IPS DF 6.9 (cell line): Measurements from ENCODE around the gene SUPT3H.

Experiments
- DNase-seq: peaks from one replicate; pipeline ENCODE4 v3.0.0-alpha.2; 2013; ENCODE audit warnings: low read depth, low spot score
- H3K27ac ChIP-seq: one replicate; pipeline ENCODE4 v1.5.1; 2013; ENCODE audit warnings: low read length, control low read depth
- H3K27me3 ChIP-seq: 2 replicates; pipeline ENCODE4 v1.6.1; 2013; ENCODE audit warnings: mild to moderate bottlenecking, low read length; ENCODE audit not compliant: control insufficient read depth, insufficient read depth
- H3K36me3 ChIP-seq: 2 replicates; pipeline ENCODE4 v1.6.1; 2013; ENCODE audit warnings: low read length; ENCODE audit not compliant: control insufficient read depth, insufficient read depth
- H3K4me1 ChIP-seq: 2 replicates; pipeline ENCODE4 v1.6.1; 2013; ENCODE audit warnings: low read length; ENCODE audit not compliant: control insufficient read depth, insufficient read depth
- H3K4me3 ChIP-seq: 2 replicates; pipeline ENCODE4 v1.5.1; 2013; ENCODE audit warnings: mild to moderate bottlenecking, low read length
- H3K9me3 ChIP-seq: 2 replicates; pipeline ENCODE4 v1.6.1; 2013; ENCODE audit warnings: low read length, inconsistent platforms; ENCODE audit not compliant: control insufficient read depth, insufficient read depth
- WGBS: extraction: QIAGEN DNeasy Blood & Tissue Kit; methylation state at CpG from one replicate; pipeline ENCODE4 v1.1.7; 2013; ENCODE audit warnings: mixed read lengths, missing lambda C conversion rate; ENCODE audit not compliant: insufficient read length, insufficient coverage; 5-methylcytosine and 5-hydroxymethylcytosine counted together

Gene SUPT3H

DNA sequence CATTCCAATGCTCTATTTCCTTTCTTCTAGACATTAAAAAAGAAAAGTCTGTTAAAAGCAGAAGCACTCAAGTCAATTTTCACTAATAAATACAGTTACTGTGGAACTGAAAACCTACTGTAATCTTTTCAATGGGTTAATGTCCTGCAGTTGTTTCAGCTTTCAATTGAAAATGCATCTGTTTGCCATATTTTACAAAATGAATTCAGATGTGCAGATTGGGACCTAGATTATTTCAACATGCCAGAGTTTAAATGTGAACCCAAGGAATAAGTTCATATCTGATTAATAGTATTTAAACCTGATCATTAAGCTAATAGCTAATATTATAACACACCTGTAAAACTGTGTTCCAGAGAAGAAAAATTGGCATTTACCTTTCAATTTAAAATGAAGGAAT lies 9.7 kb downstream of the SUPT3H start:
- no peak for DNase-seq
- no peaks in the 10 kb centered on the region for H3K27me3 ChIP-seq
- H3K27ac ChIP-seq = no peak overlapping the region
- H3K4me3 ChIP-seq = no peak overlapping the region
- no peaks in the 10 kb centered on the region for H3K36me3 ChIP-seq
- H3K4me1 ChIP-seq = no peaks in the 10 kb centered on the region
- H3K9me3 ChIP-seq = no peaks in the 10 kb centered on the region

DNA sequence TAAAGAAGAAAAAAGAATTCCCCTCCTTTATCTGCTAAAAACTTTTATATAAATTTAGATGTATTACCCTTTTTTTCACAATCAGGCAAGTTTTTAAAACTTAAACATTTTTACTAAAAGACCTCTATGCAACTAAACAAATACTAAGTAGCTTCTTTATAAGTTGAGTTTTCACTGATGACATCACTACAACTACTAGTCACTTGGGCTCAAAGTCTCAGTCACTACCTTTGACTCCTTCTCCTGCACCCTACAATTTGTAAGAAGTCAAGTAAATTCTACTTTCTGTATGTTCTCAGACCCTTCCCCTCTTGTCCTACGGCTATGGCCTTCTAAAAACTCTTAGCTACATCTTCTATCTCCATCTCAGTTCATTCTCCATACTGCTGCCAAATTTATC lies 11.2 kb downstream of the SUPT3H start:
- no peak overlapping the region for H3K4me3 ChIP-seq
- H3K27me3 ChIP-seq = no peaks in the 10 kb centered on the region
- no peak for DNase-seq
- no peaks in the 10 kb centered on the region for H3K36me3 ChIP-seq
- no peaks in the 10 kb centered on the region for H3K9me3 ChIP-seq
- H3K4me1 ChIP-seq = no peaks in the 10 kb centered on the region
- H3K27ac ChIP-seq = no peak overlapping the region
- no CpG with 5 or more reads among the region's 1 CpG for WGBS

DNA sequence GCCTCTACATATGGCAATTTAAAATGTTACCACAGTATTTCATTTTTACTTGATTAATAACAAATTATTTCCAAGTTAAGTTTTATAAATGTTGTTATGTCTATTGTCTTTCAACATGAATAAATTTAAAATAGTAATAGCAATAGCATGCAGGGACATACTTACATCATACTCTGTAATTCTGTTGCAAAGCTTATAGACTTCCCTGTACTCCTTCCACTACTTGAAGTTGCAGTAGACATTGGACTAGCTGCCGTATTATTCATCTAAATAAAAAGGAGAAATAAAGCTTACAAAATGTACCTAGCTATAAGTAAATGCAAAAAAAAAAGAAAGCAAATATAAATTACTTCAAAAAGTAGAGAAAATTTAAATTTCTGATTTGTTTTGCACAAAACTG lies 12.7 kb downstream of the SUPT3H start:
- Histone ChIP-seq H3K4me1 (no peaks in the 10 kb centered on the region), H3K4me3 (no peak overlapping the region), H3K9me3 (no peaks in the 10 kb centered on the region), H3K27me3 (no peaks in the 10 kb centered on the region), H3K27ac (no peak overlapping the region), H3K36me3 (no peaks in the 10 kb centered on the region)
- WGBS = no CpG with 5 or more reads among the region's 1 CpG
- no peak for DNase-seq

DNA sequence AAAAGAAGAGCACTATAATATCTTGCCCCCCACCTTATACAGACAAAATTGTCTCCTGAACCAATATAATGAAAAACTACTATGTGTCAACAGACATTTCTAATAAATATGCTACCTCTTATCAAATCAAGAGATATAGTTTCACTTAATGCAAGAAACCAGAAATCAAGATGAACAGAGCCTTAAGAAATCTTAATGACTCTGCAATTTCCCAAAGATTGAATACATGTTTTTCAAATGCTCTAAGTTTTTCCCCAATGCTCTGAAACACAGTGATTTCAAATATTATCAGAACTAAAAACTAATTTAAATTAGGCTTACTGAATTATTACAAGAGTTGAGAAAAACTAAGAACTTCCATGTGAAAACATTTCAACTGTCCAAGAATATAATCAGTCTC lies 13.3 kb downstream of the SUPT3H start:
- Histone ChIP-seq H3K27ac (no peak overlapping the region), H3K27me3 (no peaks in the 10 kb centered on the region), H3K36me3 (no peaks in the 10 kb centered on the region), H3K4me3 (no peak overlapping the region), H3K9me3 (no peaks in the 10 kb centered on the region), H3K4me1 (no peaks in the 10 kb centered on the region)
- no peak for DNase-seq

- H3K27ac ChIP-seq = no peak overlapping the region
- H3K9me3 ChIP-seq = no peaks in the 10 kb centered on the region
- no peaks in the 10 kb centered on the region for H3K36me3 ChIP-seq
- DNase-seq = no peak
- H3K27me3 ChIP-seq = no peaks in the 10 kb centered on the region
- WGBS = no CpG with 5 or more reads among the region's 2 CpGs
- no peak overlapping the region for H3K4me3 ChIP-seq
- H3K4me1 ChIP-seq = no peaks in the 10 kb centered on the region
These were observed 24.1 kb downstream of the SUPT3H start for GRCh38 chr6:45353654-45354053.

- no peak overlapping the region for H3K27ac ChIP-seq
- H3K4me3 ChIP-seq = no peak overlapping the region
- H3K9me3 ChIP-seq = no peaks in the 10 kb centered on the region
- WGBS = 100% methylated on average over 1 of the region's 1 CpG
- H3K36me3 ChIP-seq = no peaks in the 10 kb centered on the region
- DNase-seq = no peak
- H3K4me1 ChIP-seq = no peaks in the 10 kb centered on the region
- no peaks in the 10 kb centered on the region for H3K27me3 ChIP-seq
These were observed 26.1 kb downstream of the SUPT3H start for GRCh38 chr6:45351667-45352066.

GRCh38 chr6:45351076-45351475 lies 26.7 kb downstream of the SUPT3H start:
- Histone ChIP-seq H3K9me3 (no peaks in the 10 kb centered on the region), H3K4me3 (no peak overlapping the region), H3K4me1 (no peaks in the 10 kb centered on the region), H3K36me3 (no peaks in the 10 kb centered on the region), H3K27me3 (no peaks in the 10 kb centered on the region), H3K27ac (no peak overlapping the region)
- WGBS = no CpG with 5 or more reads among the region's 3 CpGs
- no peak for DNase-seq

DNA sequence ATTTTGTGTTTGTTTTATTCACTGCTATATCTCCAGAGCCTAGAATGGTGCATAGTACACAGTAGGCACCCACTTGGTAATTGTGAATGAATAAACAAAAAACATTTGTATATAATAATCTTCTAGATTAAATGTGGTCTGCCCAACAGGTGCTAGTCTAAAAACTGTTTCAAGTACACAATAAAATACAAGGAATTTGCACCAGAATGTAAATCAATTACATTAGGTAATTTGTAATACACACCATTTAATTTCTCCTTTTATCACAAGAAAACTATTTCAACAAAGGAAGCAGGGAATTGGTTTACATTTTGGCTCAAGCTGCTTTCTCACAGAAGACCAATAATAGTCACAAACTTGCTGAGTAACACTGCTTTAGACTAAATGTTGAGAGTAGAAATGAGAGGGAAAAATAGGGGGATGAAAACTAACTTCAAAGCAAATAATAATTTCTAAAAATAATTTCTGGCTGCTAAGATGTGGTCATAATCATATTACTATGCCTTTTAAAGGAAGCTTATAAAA lies 27.5 kb downstream of the SUPT3H start:
- no peaks in the 10 kb centered on the region for H3K4me1 ChIP-seq
- no peak overlapping the region for H3K27ac ChIP-seq
- DNase-seq = no peak
- no peaks in the 10 kb centered on the region for H3K9me3 ChIP-seq
- no peaks in the 10 kb centered on the region for H3K27me3 ChIP-seq
- no peak overlapping the region for H3K4me3 ChIP-seq
- no peaks in the 10 kb centered on the region for H3K36me3 ChIP-seq

GRCh38 chr6:45344900-45345299 lies 32.8 kb downstream of the SUPT3H start:
- WGBS = no CpG with 5 or more reads among the region's 2 CpGs

GRCh38 chr6:45328523-45328922 lies 49.2 kb downstream of the SUPT3H start:
- Histone ChIP-seq H3K36me3 (no peaks in the 10 kb centered on the region), H3K9me3 (no peaks in the 10 kb centered on the region), H3K27me3 (no peaks in the 10 kb centered on the region), H3K27ac (no peak overlapping the region), H3K4me1 (no peaks in the 10 kb centered on the region), H3K4me3 (no peak overlapping the region)
- no peak for DNase-seq

More at GRCh38 chr6:45344900-45345299, 32.8 kb downstream of the SUPT3H start:
- Histone ChIP-seq H3K27ac (no peak overlapping the region), H3K4me1 (no peaks in the 10 kb centered on the region), H3K9me3 (no peaks in the 10 kb centered on the region), H3K27me3 (no peaks in the 10 kb centered on the region), H3K36me3 (no peaks in the 10 kb centered on the region), H3K4me3 (no peak overlapping the region)
- no peak for DNase-seq

DNA sequence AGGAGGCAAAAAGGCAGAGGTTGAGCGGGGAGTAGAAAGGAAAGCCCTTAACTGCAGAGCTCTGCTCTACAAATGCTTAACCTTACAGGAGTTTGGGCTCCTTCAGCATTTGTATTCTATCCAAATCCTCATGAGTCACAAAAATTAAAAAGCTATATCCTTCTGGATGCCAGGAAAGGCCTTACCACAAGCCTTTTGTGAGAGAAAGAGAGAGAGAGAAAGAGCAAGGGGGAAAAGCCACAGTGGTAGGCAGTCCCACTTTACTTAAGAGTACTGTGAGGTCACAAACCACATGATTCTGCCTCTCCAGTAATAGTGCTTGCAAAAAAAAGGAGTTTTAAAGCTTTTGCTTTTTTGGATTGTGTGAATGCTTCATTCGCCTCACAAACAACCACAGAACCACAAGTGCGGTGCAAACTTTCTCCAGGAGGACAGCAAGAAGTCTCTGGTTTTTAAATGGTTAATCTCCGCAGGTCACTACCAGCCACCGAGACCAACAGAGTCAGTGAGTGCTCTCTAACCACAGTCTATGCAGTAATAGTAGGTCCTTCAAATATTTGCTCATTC lies 49.7 kb downstream of the SUPT3H start, which contains the start of gene RUNX2:
TSS of gene RUNX2 (plus strand) at position 375 of the 567 bp plus-strand sequence. CDS start 397 bp downstream, outside the sequence.
- Histone ChIP-seq H3K36me3 (no peaks in the 10 kb centered on the region), H3K27ac (no peak within 1 kb of the TSS), H3K4me3 (no peak within 1 kb of the TSS), H3K9me3 (no peaks in the 10 kb centered on the region), H3K27me3 (no peaks in the 10 kb centered on the region), H3K4me1 (no peaks in the 10 kb centered on the region)
- DNase-seq = no peak
- WGBS = no CpG with 5 or more reads among the region's 5 CpGs
